Breast epithelium (tissue), 3 donors: ENCODE results near the gene MRM2.

Experiments used
- POLR2A ChIP-seq: fragments of 450-650 bp; IDR thresholded peaks from one replicate; pipeline ENCODE4 v1.6.1; 2016; ENCODE audit warnings: antibody characterized with exemption, mild to moderate bottlenecking, moderate library complexity
- POLR2AphosphoS5 ChIP-seq, 3 donors: sonication (generic); formaldehyde crosslinking; IDR thresholded peaks; one replicate each; pipeline ENCODE4 v1.6.1; 2017; ENCODE audit warnings: antibody characterized with exemption in 3 of 3
- TF ChIP-seq, protein P1 (sequence below), 3 donors: fragments of 450-650 bp; IDR thresholded peaks; one replicate each; pipeline ENCODE4 v1.5.1; 2016 to 2017; ENCODE audit warnings: antibody characterized with exemption in 3 of 3, mild to moderate bottlenecking in 3 of 3, moderate library complexity in 3 of 3

GRCh38 chr7:2228921-2229320 lies 13.1 kb downstream of the MRM2 start:
- no peak for TF ChIP-seq POLR2AphosphoS5 (IDR thresholded peaks at IDR 0.05)
- TF ChIP-seq, protein P1, sequence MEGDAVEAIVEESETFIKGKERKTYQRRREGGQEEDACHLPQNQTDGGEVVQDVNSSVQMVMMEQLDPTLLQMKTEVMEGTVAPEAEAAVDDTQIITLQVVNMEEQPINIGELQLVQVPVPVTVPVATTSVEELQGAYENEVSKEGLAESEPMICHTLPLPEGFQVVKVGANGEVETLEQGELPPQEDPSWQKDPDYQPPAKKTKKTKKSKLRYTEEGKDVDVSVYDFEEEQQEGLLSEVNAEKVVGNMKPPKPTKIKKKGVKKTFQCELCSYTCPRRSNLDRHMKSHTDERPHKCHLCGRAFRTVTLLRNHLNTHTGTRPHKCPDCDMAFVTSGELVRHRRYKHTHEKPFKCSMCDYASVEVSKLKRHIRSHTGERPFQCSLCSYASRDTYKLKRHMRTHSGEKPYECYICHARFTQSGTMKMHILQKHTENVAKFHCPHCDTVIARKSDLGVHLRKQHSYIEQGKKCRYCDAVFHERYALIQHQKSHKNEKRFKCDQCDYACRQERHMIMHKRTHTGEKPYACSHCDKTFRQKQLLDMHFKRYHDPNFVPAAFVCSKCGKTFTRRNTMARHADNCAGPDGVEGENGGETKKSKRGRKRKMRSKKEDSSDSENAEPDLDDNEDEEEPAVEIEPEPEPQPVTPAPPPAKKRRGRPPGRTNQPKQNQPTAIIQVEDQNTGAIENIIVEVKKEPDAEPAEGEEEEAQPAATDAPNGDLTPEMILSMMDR (IDR thresholded peaks at IDR 0.05): no peak
- no peak for TF ChIP-seq POLR2A
